NCI-H82 treated with DMSO at 0.1 percent for 48 hours (cell line): Measurements from ENCODE around the gene SH3BP5L.
A peak's percentile ranks its signal among the peaks of the same experiment; 100 is the strongest.

Source experiments
- DNase-seq: peaks from one replicate; lab custom pipeline; 2025; ENCODE audit not compliant: unreplicated experiment; lab: John Stamatoyannopoulos, UW

The SH3BP5L gene

GRCh38 chr1:248825909-248826760 lies at the start of gene SH3BP5L:
Gene SH3BP5L, minus strand, starts transcription at chr1:248825915. Its CDS starts 980 bp downstream, at chr1:248824935.
- peak; percentile 98 for DNase-seq

GRCh38 chr1:248873993-248874533 lies 48.3 kb upstream of the SH3BP5L start:
- peak; percentile 91 for DNase-seq

GRCh38 chr1:248873409-248873992 lies 47.8 kb upstream of the SH3BP5L start:
- peak; percentile 91 for DNase-seq

- peak; percentile 73 for DNase-seq
Measured at GRCh38 chr1:248872752-248873408, 47.2 kb upstream of the SH3BP5L start.

- no peak for DNase-seq
Measured at GRCh38 chr1:248871837-248872401, 46.2 kb upstream of the SH3BP5L start.

- peak; percentile 74 for DNase-seq
Measured at GRCh38 chr1:248862998-248863881, 37.5 kb upstream of the SH3BP5L start.

GRCh38 chr1:248862695-248862997 lies 36.9 kb upstream of the SH3BP5L start:
- DNase-seq = no peak

- no peak for DNase-seq
Measured at GRCh38 chr1:248861616-248862015, 35.9 kb upstream of the SH3BP5L start.

GRCh38 chr1:248860007-248860406 lies 34.3 kb upstream of the SH3BP5L start:
- no peak for DNase-seq

GRCh38 chr1:248858891-248859889 lies 33.5 kb upstream of the SH3BP5L start, which contains the start of gene ZNF692:
Gene ZNF692, minus strand, starts transcription at chr1:248859085. Its CDS starts 776 bp downstream, at chr1:248858309.
- peak; percentile 95 for DNase-seq

GRCh38 chr1:248858096-248858890 lies 32.6 kb upstream of the SH3BP5L start:
- peak; percentile 79 for DNase-seq

- no peak for DNase-seq
Measured at GRCh38 chr1:248857749-248858095, 32.0 kb upstream of the SH3BP5L start.

- no peak for DNase-seq
Measured at GRCh38 chr1:248857201-248857600, 31.5 kb upstream of the SH3BP5L start.

- DNase-seq = no peak
Measured at GRCh38 chr1:248856176-248856575, 30.5 kb upstream of the SH3BP5L start.

- no peak for DNase-seq
Measured at GRCh38 chr1:248855580-248855979, 29.9 kb upstream of the SH3BP5L start.

- DNase-seq = no peak
Measured at GRCh38 chr1:248853663-248854375, 28.1 kb upstream of the SH3BP5L start.

GRCh38 chr1:248852481-248853405 lies 27.0 kb upstream of the SH3BP5L start:
- DNase-seq = no peak
